GM12875 (cell line): ENCODE measurements around the gene GRIN3B.

Source experiments
- H3K4me3 ChIP-seq: one replicate; pipeline ENCODE4 v1.5.1; 2011; ENCODE audit warnings: low read depth, low read length, control low read depth
- CTCF ChIP-seq: IDR thresholded peaks from 2 replicates; pipeline ENCODE4 v1.5.1; 2011; ENCODE audit warnings: low read depth, mild to moderate bottlenecking, control low read depth, inconsistent platforms, low read length, moderate library complexity, borderline replicate concordance; ENCODE audit not compliant: insufficient read depth

The GRIN3B gene

GRCh38 chr19:1055028-1055425 lies 54.8 kb downstream of the GRIN3B start:
- H3K4me3 ChIP-seq: no peak overlapping the region
- TF ChIP-seq CTCF: no peak

- TF ChIP-seq CTCF: no peak
- no peak overlapping the region for H3K4me3 ChIP-seq
These were observed 55.8 kb downstream of the GRIN3B start for GRCh38 chr19:1055886-1056620.

- H3K4me3 ChIP-seq: no peak overlapping the region
- TF ChIP-seq CTCF: peak; percentile 47
These were observed 57.1 kb downstream of the GRIN3B start for GRCh38 chr19:1057176-1057855.

GRCh38 chr19:1058112-1058511 lies 57.9 kb downstream of the GRIN3B start:
- no peak for TF ChIP-seq CTCF
- no peak overlapping the region for H3K4me3 ChIP-seq
